ENCODE measurements around the gene TIAM2.

GRCh38 chr6:155306958-155307357 is 311.8 kb downstream of the TIAM2 start:
- TF ChIP-seq POLR2AphosphoS5 (IDR thresholded peaks at IDR 0.05; ENCODE audit: borderline replicate concordance, low read depth, low read length), result no peak
- no peak for TF ChIP-seq EZH2 (IDR thresholded peaks at IDR 0.05)
- no peak for TF ChIP-seq FOXP2 (optimal IDR thresholded peaks at IDR 0.05; ENCODE audit: control extremely low read depth, extremely low read length, insufficient read depth)
